ENCODE measurements around the gene HNRNPAB.
"Not testable (repeated sequence)": the region's sequence is repeated elsewhere in the genome, so short reads cannot be mapped to it uniquely, and the experiment has no call there.

Gene HNRNPAB

GRCh38 chr5:178213003-178213461 lies 8.7 kb downstream of the HNRNPAB start:
- DNase-seq = no peak

- DNase-seq = no peak
Observed at GRCh38 chr5:178213748-178214151, 9.4 kb downstream of the HNRNPAB start.

GRCh38 chr5:178214160-178214803 lies 9.9 kb downstream of the HNRNPAB start:
- DNase-seq = no peak

- DNase-seq = no peak
Observed at GRCh38 chr5:178215280-178216002, 11.1 kb downstream of the HNRNPAB start.

GRCh38 chr5:178216088-178216534 lies 11.8 kb downstream of the HNRNPAB start:
- DNase-seq = no peak

GRCh38 chr5:178216779-178217178 lies 12.4 kb downstream of the HNRNPAB start:
- DNase-seq = no peak

- no peak for DNase-seq
Observed at GRCh38 chr5:178218237-178218776, 14.0 kb downstream of the HNRNPAB start.

GRCh38 chr5:178218827-178219226 lies 14.5 kb downstream of the HNRNPAB start:
- no peak for DNase-seq

- DNase-seq = no peak
Observed at GRCh38 chr5:178221282-178221681, 16.9 kb downstream of the HNRNPAB start.

- DNase-seq = no peak
Observed at GRCh38 chr5:178221853-178222252, 17.5 kb downstream of the HNRNPAB start.

- no peak for DNase-seq
Observed at GRCh38 chr5:178222292-178222691, 18.0 kb downstream of the HNRNPAB start.

- no peak for DNase-seq
Observed at GRCh38 chr5:178223196-178223773, 19.0 kb downstream of the HNRNPAB start.

- DNase-seq = no peak
Observed at GRCh38 chr5:178223828-178224335, 19.5 kb downstream of the HNRNPAB start.

GRCh38 chr5:178224403-178224802 lies 20.1 kb downstream of the HNRNPAB start:
- DNase-seq = no peak

GRCh38 chr5:178225174-178225573 lies 20.8 kb downstream of the HNRNPAB start:
- DNase-seq = no peak

- DNase-seq = no peak
Observed at GRCh38 chr5:178227138-178227659, 22.9 kb downstream of the HNRNPAB start.

- no peak for DNase-seq
Observed at GRCh38 chr5:178227929-178228328, 23.6 kb downstream of the HNRNPAB start.

GRCh38 chr5:178228609-178229008 lies 24.3 kb downstream of the HNRNPAB start:
- no peak for DNase-seq

GRCh38 chr5:178229111-178229510 lies 24.8 kb downstream of the HNRNPAB start:
- DNase-seq = not testable (repeated sequence)

- DNase-seq = no peak
Observed at GRCh38 chr5:178229861-178230260, 25.5 kb downstream of the HNRNPAB start.

- no peak for DNase-seq
Observed at GRCh38 chr5:178230879-178231538, 26.7 kb downstream of the HNRNPAB start.

GRCh38 chr5:178231539-178232123 lies 27.3 kb downstream of the HNRNPAB start:
- no peak for DNase-seq
